Epidermal melanocyte (primary cell): Measurements from ENCODE around the gene TLK2.

Source experiments
- DNase-seq: peaks from one replicate; pipeline ENCODE4 v3.0.0; 2011; ENCODE audit warnings: low spot score; ENCODE audit not compliant: insufficient read length

TLK2 gene

GRCh38 chr17:62653826-62654761 is 175.5 kb downstream of the TLK2 start:
- DNase-seq: peak; percentile 37

GRCh38 chr17:62655656-62656055 is 177.0 kb downstream of the TLK2 start:
- no peak for DNase-seq

- no peak for DNase-seq
These were observed 177.8 kb downstream of the TLK2 start for GRCh38 chr17:62656446-62656845.

GRCh38 chr17:62657145-62657665 is 178.6 kb downstream of the TLK2 start:
- DNase-seq: no peak

GRCh38 chr17:62657690-62658089 is 179.1 kb downstream of the TLK2 start:
- DNase-seq: no peak

GRCh38 chr17:62658136-62658920 is 179.7 kb downstream of the TLK2 start:
- DNase-seq: no peak

- no peak for DNase-seq
These were observed 182.0 kb downstream of the TLK2 start for GRCh38 chr17:62660629-62661118.

- DNase-seq: no peak
These were observed 182.7 kb downstream of the TLK2 start for GRCh38 chr17:62661337-62661736.

- DNase-seq: no peak
These were observed 184.2 kb downstream of the TLK2 start for GRCh38 chr17:62662855-62663254.
